NB4 (cell line): ENCODE data around the gene TDRD10.

Experiments
- CTCF ChIP-seq: IDR thresholded peaks from one replicate; pipeline ENCODE4 v1.5.1; 2012; ENCODE audit warnings: low read depth, low read length
- MAX ChIP-seq: IDR thresholded peaks from 2 replicates; pipeline ENCODE4 v1.6.1; 2011; ENCODE audit warnings: low read depth, low read length

- TF ChIP-seq CTCF (no peak), MAX (no peak)
Measured at GRCh38 chr1:154575147-154575927, 73.3 kb downstream of the TDRD10 start.
